ENCODE measurements around the gene IGSF21.

IGSF21 gene

DNA sequence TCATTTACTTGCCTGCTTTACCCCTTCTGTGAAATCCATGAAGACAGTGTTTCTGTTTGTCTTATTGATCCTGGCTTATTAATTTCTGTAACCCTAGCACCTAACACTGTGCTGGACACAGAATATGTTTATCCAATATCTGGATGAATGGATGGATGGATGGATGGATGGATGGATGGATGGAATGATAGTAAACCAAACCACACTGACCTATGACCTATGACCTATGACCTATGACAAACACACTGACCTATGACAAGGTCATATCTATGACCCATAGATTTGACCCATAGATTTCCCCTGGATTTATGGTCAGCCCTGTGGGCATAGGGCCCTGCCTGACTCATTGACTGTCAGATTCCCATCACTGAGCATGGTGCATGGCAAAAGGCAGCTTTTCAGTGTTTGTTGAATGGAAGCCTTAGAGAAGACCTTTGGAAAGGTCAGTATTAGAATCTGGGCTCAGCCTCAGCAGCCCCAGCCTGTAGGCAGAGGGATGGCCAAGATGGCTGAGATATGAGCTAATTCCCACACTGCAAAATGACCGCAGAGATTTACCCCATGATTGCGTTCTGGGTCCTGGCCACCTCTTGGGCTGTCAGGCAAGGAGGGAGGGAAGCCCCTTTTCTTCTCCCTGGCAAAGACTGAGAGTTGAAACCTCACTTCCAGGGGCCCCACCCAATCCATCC lies 24.6 kb downstream of the IGSF21 start:
- H3K9me2 ChIP-seq (replicated peaks; ENCODE audit: control insufficient read depth, low read length) = no peaks in the 10 kb centered on the region
- no peaks in the 10 kb centered on the region for H3K27me3 ChIP-seq (ENCODE audit: control insufficient read depth, low read length)
- H3F3A ChIP-seq (ENCODE audit: control insufficient read depth, insufficient read depth) = no peaks in the 10 kb centered on the region
- no peak overlapping the region for H3K4me2 ChIP-seq (ENCODE audit: low read length)
- H3K4me3 ChIP-seq (ENCODE audit: low read length) = no peak overlapping the region
- H3K27ac ChIP-seq (ENCODE audit: low read depth, low read length) = no peak overlapping the region
- no peaks in the 10 kb centered on the region for H4K20me1 ChIP-seq (ENCODE audit: control insufficient read depth, insufficient read depth, low read depth, low read length)
- no peaks in the 10 kb centered on the region for H3K79me2 ChIP-seq (ENCODE audit: control insufficient read depth, low read length)
- no peaks in the 10 kb centered on the region for H3K36me3 ChIP-seq (ENCODE audit: control insufficient read depth, low read length)
- H3K4me1 ChIP-seq (ENCODE audit: control insufficient read depth, low read length) = no peaks in the 10 kb centered on the region
- H3K9me3 ChIP-seq (ENCODE audit: control insufficient read depth, insufficient read depth, low read length) = no peaks in the 10 kb centered on the region
- TF ChIP-seq EZH2phosphoT487 (IDR thresholded peaks at IDR 0.05; ENCODE audit: borderline replicate concordance, low read length) = no peak
- TF ChIP-seq, protein P1, sequence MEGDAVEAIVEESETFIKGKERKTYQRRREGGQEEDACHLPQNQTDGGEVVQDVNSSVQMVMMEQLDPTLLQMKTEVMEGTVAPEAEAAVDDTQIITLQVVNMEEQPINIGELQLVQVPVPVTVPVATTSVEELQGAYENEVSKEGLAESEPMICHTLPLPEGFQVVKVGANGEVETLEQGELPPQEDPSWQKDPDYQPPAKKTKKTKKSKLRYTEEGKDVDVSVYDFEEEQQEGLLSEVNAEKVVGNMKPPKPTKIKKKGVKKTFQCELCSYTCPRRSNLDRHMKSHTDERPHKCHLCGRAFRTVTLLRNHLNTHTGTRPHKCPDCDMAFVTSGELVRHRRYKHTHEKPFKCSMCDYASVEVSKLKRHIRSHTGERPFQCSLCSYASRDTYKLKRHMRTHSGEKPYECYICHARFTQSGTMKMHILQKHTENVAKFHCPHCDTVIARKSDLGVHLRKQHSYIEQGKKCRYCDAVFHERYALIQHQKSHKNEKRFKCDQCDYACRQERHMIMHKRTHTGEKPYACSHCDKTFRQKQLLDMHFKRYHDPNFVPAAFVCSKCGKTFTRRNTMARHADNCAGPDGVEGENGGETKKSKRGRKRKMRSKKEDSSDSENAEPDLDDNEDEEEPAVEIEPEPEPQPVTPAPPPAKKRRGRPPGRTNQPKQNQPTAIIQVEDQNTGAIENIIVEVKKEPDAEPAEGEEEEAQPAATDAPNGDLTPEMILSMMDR (IDR thresholded peaks at IDR 0.05; ENCODE audit: low read depth, low read length, poor library complexity, severe bottlenecking) = no peak

DNA sequence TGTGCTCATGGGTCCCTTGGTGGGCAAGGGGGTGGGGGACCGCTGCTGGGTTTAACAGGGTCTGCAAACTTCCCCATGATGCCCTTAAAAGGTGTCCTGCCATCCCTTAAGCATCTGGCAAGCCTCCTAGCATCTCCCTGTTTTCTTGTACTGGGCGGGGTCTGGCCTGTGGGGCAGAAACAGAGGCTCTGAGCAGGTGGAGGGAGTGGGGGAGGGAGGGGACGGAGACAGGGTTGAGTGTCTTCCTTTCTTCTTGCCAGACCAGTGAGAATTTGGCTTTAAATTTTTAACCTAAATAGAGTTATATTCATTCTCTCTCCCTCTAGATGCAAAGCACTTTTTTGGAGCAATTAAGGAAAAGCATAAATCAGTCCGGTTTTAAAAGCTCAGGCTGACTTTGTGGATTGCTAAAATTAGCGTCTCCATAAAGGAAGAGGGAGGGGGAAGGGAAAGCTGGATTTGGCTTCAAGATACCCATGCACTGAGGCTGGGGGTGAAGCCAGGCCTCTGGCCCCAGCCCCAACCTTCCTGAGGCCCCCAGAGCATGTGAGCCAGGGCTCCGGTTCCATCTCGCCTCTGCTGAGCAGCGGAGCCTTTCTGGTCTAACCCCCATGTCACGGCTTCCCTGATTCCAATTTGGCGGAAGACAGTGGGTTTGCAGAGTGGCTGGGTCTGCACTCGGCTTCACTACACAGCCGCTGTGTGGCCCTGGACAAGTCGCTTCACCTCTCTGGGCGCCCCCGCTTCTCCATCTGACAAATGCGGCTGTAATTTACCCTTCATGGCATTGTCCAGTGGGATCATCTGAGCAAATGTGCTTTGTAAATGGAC lies 25.3 kb downstream of the IGSF21 start:
- Histone ChIP-seq H3K4me3 (ENCODE audit: low read length) (no peak overlapping the region), H3K79me2 (ENCODE audit: control insufficient read depth, low read length) (no peaks in the 10 kb centered on the region), H4K20me1 (ENCODE audit: control insufficient read depth, insufficient read depth, low read depth, low read length) (no peaks in the 10 kb centered on the region), H3F3A (ENCODE audit: control insufficient read depth, insufficient read depth) (no peaks in the 10 kb centered on the region), H3K4me2 (ENCODE audit: low read length) (no peak overlapping the region), H3K27me3 (ENCODE audit: control insufficient read depth, low read length) (no peaks in the 10 kb centered on the region), H3K9me3 (ENCODE audit: control insufficient read depth, insufficient read depth, low read length) (no peaks in the 10 kb centered on the region), H3K9me2 (replicated peaks; ENCODE audit: control insufficient read depth, low read length) (no peaks in the 10 kb centered on the region), H3K27ac (ENCODE audit: low read depth, low read length) (no peak overlapping the region), H3K36me3 (ENCODE audit: control insufficient read depth, low read length) (no peaks in the 10 kb centered on the region), H3K4me1 (ENCODE audit: control insufficient read depth, low read length) (no peaks in the 10 kb centered on the region)
- no peak for TF ChIP-seq EZH2phosphoT487 (IDR thresholded peaks at IDR 0.05; ENCODE audit: borderline replicate concordance, low read length)
- TF ChIP-seq, protein P1 (IDR thresholded peaks at IDR 0.05; ENCODE audit: low read depth, low read length, poor library complexity, severe bottlenecking) = no peak

DNA sequence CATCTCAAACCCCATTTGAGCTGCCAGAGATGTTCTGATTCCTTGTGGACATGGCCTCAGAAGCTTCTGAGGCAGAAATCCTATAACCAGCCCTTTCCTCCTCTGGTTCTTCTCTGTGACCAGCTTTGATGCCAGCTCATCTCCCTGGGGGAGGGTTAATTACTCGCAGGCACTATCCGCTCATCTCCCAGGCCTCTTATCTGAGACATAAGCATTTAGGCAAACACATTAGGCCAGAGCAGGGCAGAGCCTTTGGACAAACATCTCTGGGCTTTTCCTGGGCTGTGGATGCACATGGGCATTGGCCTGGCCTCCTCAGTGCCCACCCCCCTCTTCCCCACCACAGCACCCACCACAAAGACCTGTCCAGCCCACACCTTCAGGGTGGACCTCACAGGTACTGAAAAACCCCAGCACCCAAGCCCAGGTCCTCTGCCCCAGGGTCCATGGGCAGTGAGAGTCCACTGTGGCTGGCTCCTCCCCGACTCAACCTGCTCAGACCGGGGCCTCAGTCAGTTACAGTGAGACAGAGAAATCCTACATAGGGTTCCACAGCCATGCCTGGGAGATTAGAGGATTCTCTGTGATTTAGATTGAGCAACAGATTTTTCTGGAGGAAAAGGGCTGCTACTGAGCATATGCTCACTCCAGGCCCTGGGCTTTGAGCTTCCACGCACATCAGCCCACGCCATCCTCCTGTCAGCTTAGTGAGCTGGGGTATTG lies 26.9 kb downstream of the IGSF21 start:
- Histone ChIP-seq H3K27ac (ENCODE audit: low read depth, low read length) (no peak overlapping the region), H3K4me2 (ENCODE audit: low read length) (no peak overlapping the region), H4K20me1 (ENCODE audit: control insufficient read depth, insufficient read depth, low read depth, low read length) (no peaks in the 10 kb centered on the region), H3K4me1 (ENCODE audit: control insufficient read depth, low read length) (no peaks in the 10 kb centered on the region), H3K9me2 (replicated peaks; ENCODE audit: control insufficient read depth, low read length) (no peaks in the 10 kb centered on the region), H3K4me3 (ENCODE audit: low read length) (no peak overlapping the region), H3K79me2 (ENCODE audit: control insufficient read depth, low read length) (no peaks in the 10 kb centered on the region), H3F3A (ENCODE audit: control insufficient read depth, insufficient read depth) (no peaks in the 10 kb centered on the region), H3K27me3 (ENCODE audit: control insufficient read depth, low read length) (no peaks in the 10 kb centered on the region), H3K36me3 (ENCODE audit: control insufficient read depth, low read length) (no peaks in the 10 kb centered on the region), H3K9me3 (ENCODE audit: control insufficient read depth, insufficient read depth, low read length) (no peaks in the 10 kb centered on the region)
- TF ChIP-seq, protein P1 (IDR thresholded peaks at IDR 0.05; ENCODE audit: low read depth, low read length, poor library complexity, severe bottlenecking) = no peak
- TF ChIP-seq EZH2phosphoT487 (IDR thresholded peaks at IDR 0.05; ENCODE audit: borderline replicate concordance, low read length) = no peak
